Astrocyte of the spinal cord (primary cell): ENCODE data around the gene TUBA8.
"Not testable (repeated sequence)": the region's sequence is repeated elsewhere in the genome, so short reads cannot be mapped to it uniquely, and the experiment has no call there.

Source experiments
- DNase-seq: peaks from one replicate; pipeline ENCODE4 v3.0.0; 2011; ENCODE audit warnings: low read depth, low spot score
- H3K4me3 ChIP-seq: 2 replicates; pipeline ENCODE4 v1.5.1; 2011; ENCODE audit warnings: low read depth, mild to moderate bottlenecking, low read length, moderate library complexity
- CTCF ChIP-seq: IDR thresholded peaks from 2 replicates; pipeline ENCODE4 v1.5.1; 2012; ENCODE audit warnings: low read depth, mild to moderate bottlenecking, low read length, inconsistent platforms
- in situ Hi-C: cut with HindIII; loops from 2 replicates; pipeline ENCODE4 v1.10.0; 2017; ENCODE audit warnings: low sequenced_read_pairs

Gene TUBA8

GRCh38 chr22:18110194-18110953 is at the start of gene TUBA8:
Gene TUBA8 (plus strand): TSS chr22:18110809. CDS start chr22:18110866, 57 bp downstream.
- no peak for TF ChIP-seq CTCF
- peak within 1 kb of the TSS; percentile 22 for H3K4me3 ChIP-seq
- DNase-seq = peak; percentile 20
- in situ Hi-C loops = no loop called here

- TF ChIP-seq CTCF = no peak
- no peak overlapping the region for H3K4me3 ChIP-seq
- in situ Hi-C loops = no loop called here
- DNase-seq = no peak
These were observed 48.2 kb upstream of the TUBA8 start for GRCh38 chr22:18062421-18062820.

GRCh38 chr22:18063306-18063705 is 47.3 kb upstream of the TUBA8 start:
- DNase-seq = no peak
- no peak for TF ChIP-seq CTCF
- in situ Hi-C loops = no loop called here
- H3K4me3 ChIP-seq = no peak overlapping the region

- H3K4me3 ChIP-seq, in situ Hi-C loops, DNase-seq: not testable (repeated sequence)
These were observed 46.9 kb upstream of the TUBA8 start for GRCh38 chr22:18063715-18064114.

- in situ Hi-C loops = no loop called here
- no peak overlapping the region for H3K4me3 ChIP-seq
- no peak for TF ChIP-seq CTCF
- DNase-seq = no peak
These were observed 46.0 kb upstream of the TUBA8 start for GRCh38 chr22:18064636-18065035.

DNA sequence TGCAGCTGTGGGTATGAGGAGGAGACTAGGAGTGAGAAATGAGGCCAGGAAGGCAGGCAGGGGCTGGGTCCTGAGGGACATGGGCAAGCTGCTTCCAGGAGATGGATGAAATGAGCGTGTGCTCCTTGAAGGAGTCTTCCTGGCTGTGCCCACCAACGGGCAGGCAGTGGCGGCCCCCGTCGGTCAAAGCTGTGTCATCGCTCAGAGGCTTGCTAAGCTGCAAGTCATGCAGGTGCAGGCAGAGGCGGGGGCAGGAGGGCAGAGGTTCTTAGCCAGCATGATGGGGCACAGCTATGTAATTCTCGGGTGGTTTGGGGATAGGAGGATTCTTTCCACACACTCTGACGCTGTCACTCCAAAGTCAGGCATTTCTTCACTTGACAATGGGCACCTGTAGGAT is 45.4 kb upstream of the TUBA8 start:
- no peak for TF ChIP-seq CTCF
- in situ Hi-C loops = no loop called here
- DNase-seq = no peak
- no peak overlapping the region for H3K4me3 ChIP-seq

DNA sequence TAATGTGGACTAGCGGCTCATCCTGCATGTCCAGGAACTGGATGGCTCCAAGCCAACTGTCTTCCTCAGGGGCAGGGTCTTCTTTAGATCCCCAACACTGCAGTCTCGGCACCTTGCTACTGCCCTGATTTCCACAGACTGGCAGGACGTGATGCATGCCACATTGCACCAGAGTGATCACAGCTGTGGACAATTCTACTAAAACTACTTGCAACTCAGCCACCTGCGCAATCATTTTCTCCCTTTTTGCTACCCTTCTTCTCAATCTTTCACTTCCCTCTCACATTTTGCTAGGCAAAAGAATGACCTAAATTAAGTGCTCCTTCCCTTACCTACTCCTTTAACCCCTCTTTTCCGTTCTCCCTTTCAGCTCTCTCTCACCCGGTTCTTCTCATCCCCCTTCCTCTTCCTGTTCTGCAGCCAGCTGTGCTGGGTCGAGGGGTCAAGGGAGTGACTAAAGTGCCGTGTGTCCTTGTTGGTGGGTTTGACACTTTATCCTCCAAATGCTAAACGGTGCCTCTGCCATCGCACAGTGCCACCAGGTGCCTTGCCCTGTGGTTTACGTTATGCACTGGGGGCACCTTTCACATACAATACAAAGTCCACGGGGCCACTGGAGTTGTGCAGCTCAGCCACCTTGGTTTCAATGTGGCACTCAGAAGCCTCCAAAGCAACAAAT is 44.3 kb upstream of the TUBA8 start:
- H3K4me3 ChIP-seq = no peak overlapping the region
- no peak for TF ChIP-seq CTCF
- in situ Hi-C loops = no loop called here
- DNase-seq = no peak
